GM20000 (cell line): ENCODE data around the gene DENND1C.

Experiments used
- DNase-seq: peaks from one replicate; pipeline ENCODE4 v3.0.0; 2012; ENCODE audit warnings: low spot score
- CTCF ChIP-seq: IDR thresholded peaks from 2 replicates; pipeline ENCODE4 v1.5.1; 2012; ENCODE audit warnings: mild to moderate bottlenecking, control low read depth; ENCODE audit errors: extremely low read depth, missing control alignments

The DENND1C gene

GRCh38 chr19:6448045-6448444 is 33.5 kb downstream of the DENND1C start:
- DNase-seq: no peak
- TF ChIP-seq CTCF: no peak

GRCh38 chr19:6446452-6446851 is 35.1 kb downstream of the DENND1C start:
- TF ChIP-seq CTCF: no peak
- DNase-seq: no peak

GRCh38 chr19:6443986-6444385 is 37.6 kb downstream of the DENND1C start:
- DNase-seq: no peak

GRCh38 chr19:6442087-6442688 is 39.4 kb downstream of the DENND1C start:
- TF ChIP-seq CTCF: no peak
- no peak for DNase-seq

More at GRCh38 chr19:6443986-6444385, 37.6 kb downstream of the DENND1C start:
- no peak for TF ChIP-seq CTCF

GRCh38 chr19:6440905-6441304 is 40.7 kb downstream of the DENND1C start:
- no peak for TF ChIP-seq CTCF
- no peak for DNase-seq

GRCh38 chr19:6439743-6440142 is 41.8 kb downstream of the DENND1C start:
- DNase-seq: no peak
- no peak for TF ChIP-seq CTCF

GRCh38 chr19:6433663-6434062 is 47.9 kb downstream of the DENND1C start, which contains the start of gene SLC25A41:
TSS of gene SLC25A41 (minus strand) at chr19:6433763. CDS start at chr19:6433693, 70 bp downstream.
- TF ChIP-seq CTCF: no peak
- DNase-seq: no peak
